ENCODE measurements around the gene SIMC1. TPM values are rescaled to one million over a fixed set of nuclear protein-coding genes. Genes with fewer than 3 reads are reported as not detected.

The SIMC1 gene
- total and polyA plus RNA-seq, 2 of the 4 experiments (the other 2 are of a cell fraction): 8.2 to 11.7 TPM

DNA sequence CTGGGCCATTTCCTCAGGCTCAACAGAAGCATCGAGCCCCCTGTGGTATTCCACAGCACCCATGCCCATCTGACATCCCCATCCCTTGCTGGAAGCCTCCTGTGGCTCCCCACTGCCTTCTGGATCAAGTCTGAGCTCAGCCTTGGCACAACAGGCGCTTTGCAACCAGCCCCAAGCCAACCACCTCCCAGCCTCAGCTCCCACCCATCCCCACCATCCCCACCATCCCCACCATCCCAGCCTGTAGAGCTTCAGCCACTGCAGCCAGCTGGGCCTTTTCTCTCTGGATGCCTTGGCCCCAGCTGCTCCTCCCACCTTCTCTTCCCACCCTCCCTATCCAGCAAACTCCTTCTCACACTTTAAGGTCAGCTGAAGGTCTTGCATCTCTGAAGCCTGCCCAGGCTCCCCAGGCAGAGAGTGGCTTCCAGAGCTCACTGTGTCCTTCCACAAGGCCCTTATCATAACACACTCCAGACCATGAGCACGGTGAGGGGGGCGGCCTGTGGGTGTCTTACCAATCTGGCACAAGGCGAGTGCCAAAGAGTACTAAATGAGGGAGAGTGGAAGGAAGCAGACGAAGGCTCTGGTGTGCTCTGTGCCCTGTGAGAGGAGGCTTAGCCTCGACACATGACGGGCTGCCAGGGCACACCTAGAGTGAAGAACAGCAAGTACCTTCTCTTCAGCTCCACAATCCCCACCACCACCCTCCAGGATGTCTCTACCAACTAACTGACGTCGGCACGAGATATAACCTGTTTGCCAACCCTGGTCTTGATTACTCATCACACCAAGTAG is 156.9 kb downstream of the SIMC1 start:
- Histone ChIP-seq H2AFZ (replicated peaks; ENCODE audit: low read length, poor library complexity) (no peak overlapping the region), H3K14ac (replicated peaks; ENCODE audit: low read depth, low read length) (no peak overlapping the region), H3K4me2 (ENCODE audit: low read depth, low read length) (no peak overlapping the region; the same call in 1 of the 2 replicates), H2AK5ac (ENCODE audit: low read depth, low read length) (peak overlapping the region; percentile 16; the same call in 1 of the 2 replicates), H4K8ac (ENCODE audit: low read depth in 2 of 2, low read length in 2 of 2) (0 out of 4 replicates have a peak overlapping the region, but pooled peaks of 1 of the 2 experiments have one; percentile 40), H3K9me1 (ENCODE audit: insufficient read depth, low read length) (no peaks in the 10 kb centered on the region; the same call in 1 of the 2 replicates), H3K9me3 (ENCODE audit: control insufficient read depth, insufficient read depth, low read length) (no peaks in the 10 kb centered on the region), H4K91ac (ENCODE audit: insufficient read depth, low read depth, low read length) (no peak overlapping the region), H2AK9ac (replicated peaks; ENCODE audit: low read depth, low read length, poor library complexity) (peak overlapping the region; percentile 88), H3K4ac (ENCODE audit: low read depth, low read length) (no peak overlapping the region), H2BK15ac (ENCODE audit: low read depth, low read length) (no peak overlapping the region), H3K4me3 (ENCODE audit: insufficient read depth, low read depth, low read length) (no peak overlapping the region), H2BK5ac (ENCODE audit: low read depth, low read length, poor library complexity, severe bottlenecking) (no peak overlapping the region), H4K20me1 (ENCODE audit: insufficient read depth, low read length) (peaks cover 4% of the 10 kb centered on the region; the same call in 1 of the 2 replicates), H2BK20ac (ENCODE audit: low read depth, low read length) (no peak overlapping the region), H3K27me3 (ENCODE audit: control insufficient read depth, insufficient read depth, low read length) (no peaks in the 10 kb centered on the region), H3K56ac (ENCODE audit: extremely low read depth, insufficient read depth, low read length) (no peak overlapping the region), H4K5ac (ENCODE audit: low read depth, low read length) (no peak overlapping the region; the same call in 1 of the 2 replicates), H3K79me1 (ENCODE audit: low read depth in 1 of 2, low read length in 2 of 2) (peaks cover 0 to 28% of the 10 kb centered on the region in 2 experiments; a peak in 2 of 4 replicates), H2BK120ac (ENCODE audit: low read depth, low read length) (no peak overlapping the region), H3K18ac (ENCODE audit: low read depth, low read length) (no peak overlapping the region; the same call in 1 of the 2 replicates), H3K4me1 (ENCODE audit: control insufficient read depth, insufficient read depth, low read length) (peaks cover 4% of the 10 kb centered on the region; the same call in 1 of the 2 replicates), H3K23ac (ENCODE audit: low read depth, low read length) (no peak overlapping the region), H3K27ac (ENCODE audit: insufficient read depth, low read length) (peak overlapping the region; percentile 30; the same call in 1 of the 2 replicates), H3K9ac (ENCODE audit: low read depth, low read length) (no peak overlapping the region), H3K36me3 (ENCODE audit: control insufficient read depth, insufficient read depth, low read length) (peaks cover 33% of the 10 kb centered on the region)
- 81% methylated on average over 2 of the region's 11 CpGs; no CpG with 5 or more reads in 1 of the 2 experiments for WGBS, 2 experiments (ENCODE audit: extremely low coverage in 2 of 2, insufficient read length in 1 of 2)
- in situ Hi-C loops (cut with MboI; ENCODE audit: low sequenced_read_pairs) (no loop called here), intact Hi-C loops (cut with micrococcal nuclease) (no loop called here), dilution Hi-C loops (cut with HindIII; ENCODE audit: low sequenced_read_pairs, unreplicated experiment) (no loop called here)
- no peak for TF ChIP-seq RAD21 (IDR thresholded peaks at IDR 0.05; ENCODE audit: low read length)
- no peak for TF ChIP-seq NFE2L2 (IDR thresholded peaks at IDR 0.05; ENCODE audit: low read depth, low read length)
- no peak for TF ChIP-seq RFX5 (IDR thresholded peaks at IDR 0.05; ENCODE audit: low read depth, low read length)
- TF ChIP-seq POLR2A (IDR thresholded peaks at IDR 0.05; ENCODE audit: low read depth, low read length): no peak
- no peak; the same call in 1 of the 2 replicates for TF ChIP-seq MAZ (IDR thresholded peaks at IDR 0.05; ENCODE audit: borderline replicate concordance, low read depth, low read length)
- TF ChIP-seq, protein P1, sequence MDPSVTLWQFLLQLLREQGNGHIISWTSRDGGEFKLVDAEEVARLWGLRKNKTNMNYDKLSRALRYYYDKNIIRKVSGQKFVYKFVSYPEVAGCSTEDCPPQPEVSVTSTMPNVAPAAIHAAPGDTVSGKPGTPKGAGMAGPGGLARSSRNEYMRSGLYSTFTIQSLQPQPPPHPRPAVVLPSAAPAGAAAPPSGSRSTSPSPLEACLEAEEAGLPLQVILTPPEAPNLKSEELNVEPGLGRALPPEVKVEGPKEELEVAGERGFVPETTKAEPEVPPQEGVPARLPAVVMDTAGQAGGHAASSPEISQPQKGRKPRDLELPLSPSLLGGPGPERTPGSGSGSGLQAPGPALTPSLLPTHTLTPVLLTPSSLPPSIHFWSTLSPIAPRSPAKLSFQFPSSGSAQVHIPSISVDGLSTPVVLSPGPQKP (IDR thresholded peaks at IDR 0.05; ENCODE audit: borderline replicate concordance, low read depth, low read length): no peak
- ChIA-PET POLR2A (ENCODE audit: unreplicated experiment) (no interaction called here), CTCF (no interaction called here)
- peak; percentile 51 for DNase-seq
- ATAC-seq (ENCODE audit: low read depth): peak; percentile 91
- BruUV-seq (replicated peaks): no TSS peak

Small RNA genes within 50 kb of the gene (microRNA-seq; reads per million reads assigned to microRNA genes)
- 6.2 to 30.0 reads per million in 2 experiments for gene MIR1271 (ENCODE audit: insufficient read depth in 1 of 2, insufficient read length in 1 of 2, unreplicated experiment in 1 of 2)

Small RNA genes within 50 kb of the gene (small RNA-seq; reads per million reads assigned to genes)
- gene MIR1271: 0 to 11.4 (median 9.5) reads per million in 5 experiments

Other genes with a start within 250 kb of the SIMC1 start
- gene KIAA1191, start 123.3 kb downstream of the SIMC1 start, total RNA-seq (2012; rRNA removed): 107 and 124 TPM in 2 replicates
- 107 and 114 TPM in 2 replicates for gene KIAA1191, start 123.3 kb downstream of the SIMC1 start, polyA plus RNA-seq (2012; rRNA removed)
- 3.6 and 4.4 TPM in 2 replicates for gene ARL10, start 127.1 kb downstream of the SIMC1 start, total RNA-seq (2012; rRNA removed)
- gene ARL10, start 127.1 kb downstream of the SIMC1 start, polyA plus RNA-seq (2012; rRNA removed): 5.0 and 6.0 TPM in 2 replicates
- gene NOP16, start 150.2 kb downstream of the SIMC1 start, total RNA-seq (2012; rRNA removed): 28.0 and 33.3 TPM in 2 replicates
- gene NOP16, start 150.2 kb downstream of the SIMC1 start, polyA plus RNA-seq (2012; rRNA removed): 60.4 and 61.3 TPM in 2 replicates
- 33.3 and 35.0 TPM in 2 replicates for gene HIGD2A, start 150.3 kb downstream of the SIMC1 start, total RNA-seq (2012; rRNA removed)
- 131 and 146 TPM in 2 replicates for gene HIGD2A, start 150.3 kb downstream of the SIMC1 start, polyA plus RNA-seq (2012; rRNA removed)
- gene CLTB, start 178.1 kb downstream of the SIMC1 start, total RNA-seq (2012; rRNA removed): 87.6 and 122 TPM in 2 replicates
- gene CLTB, start 178.1 kb downstream of the SIMC1 start, polyA plus RNA-seq (2012; rRNA removed): 99.9 and 133 TPM in 2 replicates
- gene FAF2, start 210.0 kb downstream of the SIMC1 start, total RNA-seq (2012; rRNA removed): 47.0 and 50.3 TPM in 2 replicates
- gene FAF2, start 210.0 kb downstream of the SIMC1 start, polyA plus RNA-seq (2012; rRNA removed): 31.3 and 32.9 TPM in 2 replicates

Data from IMR-90 (cell line).